IMR-90 (cell line): ENCODE measurements around the gene CHCHD2.

ENCODE experiments used
- BHLHE40 ChIP-seq: fragments of 150-350 bp; IDR thresholded peaks from 2 replicates; pipeline ENCODE4 v1.6.1; 2016; ENCODE audit warnings: mild to moderate bottlenecking, low read depth, low read length
- CEBPB ChIP-seq: IDR thresholded peaks from 2 replicates; pipeline ENCODE4 v1.6.1; 2012; ENCODE audit warnings: low read depth, low read length, improper control_type of control experiment
- CHD1 ChIP-seq: IDR thresholded peaks from 2 replicates; pipeline ENCODE4 v1.6.1; 2012; ENCODE audit warnings: low read depth, low read length, improper control_type of control experiment
- MAFK ChIP-seq: IDR thresholded peaks from 2 replicates; pipeline ENCODE4 v1.6.1; 2012; ENCODE audit warnings: low read depth, low read length, improper control_type of control experiment
- MXI1 ChIP-seq: IDR thresholded peaks from 2 replicates; pipeline ENCODE4 v1.6.1; 2012; ENCODE audit warnings: low read depth, mild to moderate bottlenecking, low read length, moderate library complexity, borderline replicate concordance
- NFE2L2 ChIP-seq: fragments of 150-350 bp; IDR thresholded peaks from 2 replicates; pipeline ENCODE4 v1.6.1; 2016; ENCODE audit warnings: low read depth, mild to moderate bottlenecking, low read length
- POLR2A ChIP-seq: IDR thresholded peaks from 2 replicates; pipeline ENCODE4 v1.6.1; 2012; ENCODE audit warnings: mild to moderate bottlenecking, low read depth, low read length
- RAD21 ChIP-seq: IDR thresholded peaks from 2 replicates; pipeline ENCODE4 v1.6.1; 2012; ENCODE audit warnings: low read length, improper control_type of control experiment
- RCOR1 ChIP-seq: IDR thresholded peaks from 2 replicates; pipeline ENCODE4 v1.6.1; 2012; ENCODE audit warnings: mild to moderate bottlenecking, low read length, improper control_type of control experiment; ENCODE audit not compliant: insufficient replicate concordance
- RFX5 ChIP-seq: IDR thresholded peaks from 2 replicates; pipeline ENCODE4 v1.8.0; 2012; ENCODE audit warnings: low read depth, mild to moderate bottlenecking, low read length, moderate library complexity
- SMC3 ChIP-seq: fragments of 150-350 bp; IDR thresholded peaks from 2 replicates; pipeline ENCODE4 v1.6.1; 2016; ENCODE audit warnings: low read depth, mild to moderate bottlenecking, antibody characterized with exemption, low read length, moderate library complexity
- TF ChIP-seq, protein P1 (sequence below): conservative IDR thresholded peaks from 2 replicates; pipeline ENCODE4 v1.5.1; 2012; ENCODE audit warnings: mild to moderate bottlenecking, low read depth, low read length, improper control_type of control experiment
- TF ChIP-seq, protein P2 (sequence below): fragments of 150-350 bp; IDR thresholded peaks from 2 replicates; pipeline ENCODE4 v1.6.1; 2017; ENCODE audit warnings: mild to moderate bottlenecking, antibody characterized with exemption, low read length, low read depth
- TF ChIP-seq, protein P3 (sequence below): fragments of 150-350 bp; IDR thresholded peaks from 2 replicates; pipeline ENCODE4 v1.6.1; 2016; ENCODE audit warnings: low read depth, mild to moderate bottlenecking, low read length, moderate library complexity, borderline replicate concordance

DNA sequence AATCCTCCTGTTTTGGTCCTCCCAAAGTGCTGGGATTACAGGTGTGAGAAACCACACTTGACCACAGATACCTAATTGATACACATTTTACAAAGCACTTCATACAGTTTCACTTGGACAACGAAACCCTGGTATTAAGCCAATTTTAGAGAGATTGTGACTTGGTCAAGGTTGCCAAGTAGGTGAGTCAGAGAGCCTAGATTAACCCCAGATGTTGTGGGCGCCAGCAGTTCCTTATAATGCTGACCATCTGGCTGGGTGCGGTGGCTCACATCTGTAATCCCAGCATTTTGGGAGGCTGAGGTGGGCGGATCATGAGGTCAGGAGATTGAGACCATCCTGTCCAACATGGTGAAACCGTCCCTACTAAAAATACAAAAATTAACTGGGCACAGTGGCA, 8.6 kb downstream of the CHCHD2 start:
- TF ChIP-seq, protein P1, sequence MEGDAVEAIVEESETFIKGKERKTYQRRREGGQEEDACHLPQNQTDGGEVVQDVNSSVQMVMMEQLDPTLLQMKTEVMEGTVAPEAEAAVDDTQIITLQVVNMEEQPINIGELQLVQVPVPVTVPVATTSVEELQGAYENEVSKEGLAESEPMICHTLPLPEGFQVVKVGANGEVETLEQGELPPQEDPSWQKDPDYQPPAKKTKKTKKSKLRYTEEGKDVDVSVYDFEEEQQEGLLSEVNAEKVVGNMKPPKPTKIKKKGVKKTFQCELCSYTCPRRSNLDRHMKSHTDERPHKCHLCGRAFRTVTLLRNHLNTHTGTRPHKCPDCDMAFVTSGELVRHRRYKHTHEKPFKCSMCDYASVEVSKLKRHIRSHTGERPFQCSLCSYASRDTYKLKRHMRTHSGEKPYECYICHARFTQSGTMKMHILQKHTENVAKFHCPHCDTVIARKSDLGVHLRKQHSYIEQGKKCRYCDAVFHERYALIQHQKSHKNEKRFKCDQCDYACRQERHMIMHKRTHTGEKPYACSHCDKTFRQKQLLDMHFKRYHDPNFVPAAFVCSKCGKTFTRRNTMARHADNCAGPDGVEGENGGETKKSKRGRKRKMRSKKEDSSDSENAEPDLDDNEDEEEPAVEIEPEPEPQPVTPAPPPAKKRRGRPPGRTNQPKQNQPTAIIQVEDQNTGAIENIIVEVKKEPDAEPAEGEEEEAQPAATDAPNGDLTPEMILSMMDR = no peak
- TF ChIP-seq RCOR1 (no peak), POLR2A (no peak), RAD21 (no peak), RFX5 (no peak), CEBPB (no peak), BHLHE40 (no peak), MAFK (no peak), NFE2L2 (no peak), SMC3 (no peak), MXI1 (no peak), CHD1 (no peak)
- TF ChIP-seq, protein P2, sequence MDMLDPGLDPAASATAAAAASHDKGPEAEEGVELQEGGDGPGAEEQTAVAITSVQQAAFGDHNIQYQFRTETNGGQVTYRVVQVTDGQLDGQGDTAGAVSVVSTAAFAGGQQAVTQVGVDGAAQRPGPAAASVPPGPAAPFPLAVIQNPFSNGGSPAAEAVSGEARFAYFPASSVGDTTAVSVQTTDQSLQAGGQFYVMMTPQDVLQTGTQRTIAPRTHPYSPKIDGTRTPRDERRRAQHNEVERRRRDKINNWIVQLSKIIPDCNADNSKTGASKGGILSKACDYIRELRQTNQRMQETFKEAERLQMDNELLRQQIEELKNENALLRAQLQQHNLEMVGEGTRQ = no peak
- TF ChIP-seq, protein P3, sequence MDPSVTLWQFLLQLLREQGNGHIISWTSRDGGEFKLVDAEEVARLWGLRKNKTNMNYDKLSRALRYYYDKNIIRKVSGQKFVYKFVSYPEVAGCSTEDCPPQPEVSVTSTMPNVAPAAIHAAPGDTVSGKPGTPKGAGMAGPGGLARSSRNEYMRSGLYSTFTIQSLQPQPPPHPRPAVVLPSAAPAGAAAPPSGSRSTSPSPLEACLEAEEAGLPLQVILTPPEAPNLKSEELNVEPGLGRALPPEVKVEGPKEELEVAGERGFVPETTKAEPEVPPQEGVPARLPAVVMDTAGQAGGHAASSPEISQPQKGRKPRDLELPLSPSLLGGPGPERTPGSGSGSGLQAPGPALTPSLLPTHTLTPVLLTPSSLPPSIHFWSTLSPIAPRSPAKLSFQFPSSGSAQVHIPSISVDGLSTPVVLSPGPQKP = no peak
